Measurements from ENCODE around the gene SAC3D1.
A peak's percentile ranks its signal among the peaks of the same experiment; 100 is the strongest.
"Not testable (repeated sequence)": the region's sequence is repeated elsewhere in the genome, so short reads cannot be mapped to it uniquely, and the experiment has no call there.

The SAC3D1 gene

DNA sequence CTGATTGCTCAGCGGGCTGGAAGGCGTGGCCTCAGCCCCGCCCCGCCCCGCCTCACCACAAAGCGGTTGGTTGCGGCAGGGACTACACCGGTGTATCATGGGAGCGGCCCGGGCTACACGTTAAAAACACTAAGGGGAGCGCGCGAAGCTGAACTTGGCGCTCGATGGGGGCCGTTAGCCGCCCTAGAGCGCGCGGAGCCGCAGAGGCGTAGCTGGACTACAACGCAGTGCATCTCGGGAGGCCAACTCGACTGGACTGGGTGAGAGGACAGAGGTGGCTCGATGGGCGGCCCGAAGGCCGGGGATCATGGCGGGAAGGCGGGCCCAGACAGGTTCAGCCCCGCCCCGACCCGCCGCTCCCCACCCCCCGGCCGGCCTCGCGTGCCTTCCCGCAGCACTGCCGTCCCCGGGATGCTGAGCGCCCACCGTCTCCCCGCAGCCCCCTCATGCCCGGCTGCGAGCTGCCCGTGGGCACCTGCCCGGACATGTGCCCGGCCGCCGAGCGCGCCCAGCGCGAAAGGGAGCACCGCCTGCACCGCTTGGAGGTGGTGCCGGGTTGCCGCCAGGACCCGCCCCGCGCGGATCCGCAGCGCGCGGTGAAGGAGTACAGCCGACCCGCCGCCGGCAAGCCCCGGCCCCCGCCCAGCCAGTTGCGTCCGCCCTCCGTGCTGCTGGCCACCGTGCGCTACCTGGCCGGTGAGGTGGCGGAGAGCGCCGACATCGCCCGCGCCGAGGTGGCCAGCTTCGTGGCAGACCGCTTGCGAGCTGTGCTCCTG lies at the start of gene SAC3D1:
Gene SAC3D1, plus strand, starts transcription at position 364 of the 776 bp plus-strand sequence. Its CDS starts 83 bp downstream, at position 447.
- peak; percentile 92 for DNase-seq

- no peak for DNase-seq
Measured at GRCh38 chr11:64994318-64994717, 46.7 kb upstream of the SAC3D1 start.

GRCh38 chr11:64996327-64996709 lies 44.7 kb upstream of the SAC3D1 start:
- DNase-seq = no peak

- DNase-seq = peak; percentile 59
Measured at GRCh38 chr11:64996710-64997380, 44.2 kb upstream of the SAC3D1 start, which contains the start of gene BATF2. Gene BATF2, minus strand, starts transcription at chr11:64996971. Its CDS starts 57 bp downstream, at chr11:64996914.

- DNase-seq = no peak
Measured at GRCh38 chr11:64998141-64998540, 42.9 kb upstream of the SAC3D1 start.

GRCh38 chr11:64998690-64999431 lies 42.1 kb upstream of the SAC3D1 start:
- DNase-seq = no peak

DNA sequence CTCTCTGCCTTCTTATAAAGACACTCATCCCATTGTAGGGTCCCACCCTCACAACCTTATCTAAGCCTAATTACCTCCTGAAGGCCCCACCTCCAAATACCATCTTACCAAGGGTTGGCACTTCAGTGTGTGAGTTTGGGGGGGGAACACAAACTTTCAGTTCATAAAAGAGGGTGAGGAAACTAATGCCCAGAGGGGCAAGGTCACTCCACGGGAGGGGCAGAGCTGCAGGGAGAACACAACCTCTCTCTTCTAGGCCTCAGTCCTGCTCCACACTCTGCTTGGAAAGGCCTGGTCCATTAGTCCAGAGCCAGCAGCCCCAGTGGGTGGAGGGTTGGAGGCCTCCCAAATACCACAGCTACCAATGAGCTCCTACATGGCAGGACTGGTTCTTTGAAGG lies 41.5 kb upstream of the SAC3D1 start:
- DNase-seq = no peak

DNA sequence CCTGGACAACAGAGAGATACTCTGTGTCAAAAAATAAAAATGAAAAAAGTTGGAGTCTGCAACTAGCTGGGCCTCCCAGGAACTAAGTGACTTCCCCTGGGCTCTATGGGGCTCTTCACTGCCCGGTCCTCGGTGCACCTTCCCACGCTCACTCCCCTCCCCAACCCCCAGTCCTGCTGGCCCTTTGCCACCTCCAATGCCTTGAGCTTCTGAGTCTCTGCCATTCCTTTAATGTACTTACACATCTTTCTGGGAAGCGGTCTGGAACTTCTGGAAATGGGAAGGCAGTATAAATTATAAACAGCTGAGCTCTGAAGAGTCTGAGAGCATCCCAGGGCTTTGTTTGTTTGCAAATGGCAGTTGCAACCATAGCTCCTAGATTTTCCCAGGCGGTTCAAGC lies 38.3 kb upstream of the SAC3D1 start:
- DNase-seq = no peak

GRCh38 chr11:65003282-65003681 lies 37.7 kb upstream of the SAC3D1 start:
- peak; percentile 33 for DNase-seq

- DNase-seq = not testable (repeated sequence)
Measured at GRCh38 chr11:65003968-65004367, 37.0 kb upstream of the SAC3D1 start.

DNA sequence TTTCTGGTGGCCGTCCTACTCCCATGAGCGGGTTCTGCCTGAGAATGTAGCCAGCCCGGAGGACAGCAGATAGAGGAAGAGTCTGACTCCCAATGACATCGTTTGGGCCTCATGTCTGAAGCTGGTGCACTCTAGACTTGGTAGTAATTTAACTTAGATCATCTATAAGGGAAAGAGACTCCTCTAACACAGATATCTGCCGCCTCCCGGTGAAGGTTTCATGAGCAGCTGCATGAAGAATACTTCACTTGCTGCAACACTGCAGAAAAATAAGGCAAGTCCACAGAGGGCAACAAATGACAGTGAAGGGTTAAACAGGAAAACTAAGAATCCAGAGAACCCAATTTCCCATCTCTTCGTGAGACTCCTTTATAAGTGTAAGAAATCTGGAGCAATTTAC lies 33.0 kb upstream of the SAC3D1 start:
- peak; percentile 23 for DNase-seq

- no peak for DNase-seq
Measured at GRCh38 chr11:65008873-65009272, 32.1 kb upstream of the SAC3D1 start.

DNA sequence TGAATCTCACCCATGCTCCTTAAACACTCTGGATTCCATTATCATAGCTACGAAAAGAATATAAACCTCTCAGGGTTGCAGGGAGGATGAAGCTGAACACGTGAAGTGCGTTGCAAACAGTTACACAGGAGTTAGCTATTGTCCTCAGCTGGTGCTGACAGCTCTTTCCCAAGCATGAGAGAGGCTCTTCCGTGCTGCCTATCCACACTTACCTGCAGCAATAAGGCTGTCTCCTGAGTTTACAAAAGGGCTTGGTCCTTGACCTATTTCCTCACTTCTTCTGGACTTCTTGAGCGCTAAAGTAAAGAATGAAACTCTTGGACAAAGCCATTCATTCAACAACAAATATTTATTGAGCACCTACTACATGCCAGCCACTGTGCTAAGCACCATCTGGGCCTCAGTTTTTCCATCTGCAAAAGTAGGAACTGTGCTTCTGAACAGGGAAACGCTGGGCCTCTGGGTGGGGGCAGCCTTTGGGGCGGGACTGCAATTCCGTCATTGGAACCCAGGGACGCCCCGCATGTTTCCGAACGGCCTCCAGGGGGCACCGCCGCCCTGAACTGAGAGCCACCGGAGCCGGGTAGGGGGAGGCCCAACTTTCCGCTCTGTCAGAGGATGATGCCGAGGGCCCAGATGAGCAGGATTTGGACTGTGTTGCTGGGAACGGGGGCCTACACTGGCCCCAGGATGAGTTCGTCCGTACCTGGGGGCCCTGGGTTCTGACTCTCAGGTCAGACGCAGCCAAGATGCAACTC lies 27.7 kb upstream of the SAC3D1 start:
- DNase-seq = peak; percentile 87

DNA sequence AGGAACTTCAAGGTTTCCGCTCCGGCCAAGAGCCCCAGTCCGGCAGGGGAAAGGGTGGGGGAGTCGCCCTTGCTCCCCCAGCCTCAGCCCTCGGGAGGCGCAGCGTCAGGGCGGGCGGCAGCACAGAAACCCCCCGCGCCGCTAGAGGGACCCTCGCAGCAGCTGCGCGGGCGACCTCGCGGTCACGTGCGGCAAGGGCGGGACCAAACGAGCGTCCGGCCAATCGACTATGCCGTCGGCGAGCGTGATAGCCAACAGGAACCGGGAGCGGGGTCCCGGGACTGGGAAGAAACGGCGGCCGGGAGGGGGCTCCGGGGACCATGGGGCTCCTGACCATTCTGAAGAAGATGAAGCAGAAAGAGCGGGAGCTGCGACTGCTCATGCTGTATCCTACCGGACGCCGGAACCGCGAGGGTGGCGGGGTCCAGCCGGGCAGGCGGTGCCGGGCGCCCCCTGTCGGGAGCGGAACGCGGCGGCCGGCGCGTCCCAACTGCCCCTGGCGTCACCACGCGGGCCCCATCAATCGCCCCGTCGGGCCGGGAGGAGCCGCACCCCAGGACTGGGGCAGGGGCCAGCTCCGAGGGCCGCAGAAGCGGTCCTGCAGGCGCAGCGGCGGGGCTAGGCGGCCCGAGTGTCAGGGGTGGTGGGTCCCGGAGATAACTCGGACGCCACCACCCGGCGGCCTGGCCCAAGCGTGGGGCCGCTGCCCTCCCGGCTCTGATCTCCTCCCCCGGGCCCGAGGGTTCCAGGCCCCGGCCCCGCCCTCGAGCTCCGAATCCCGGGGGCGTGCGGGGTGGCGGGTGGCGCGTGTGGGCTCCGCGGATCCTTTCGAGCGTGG lies 26.9 kb upstream of the SAC3D1 start, which contains the start of gene ARL2:
Gene ARL2, plus strand, starts transcription at position 273 of the 838 bp plus-strand sequence. Its CDS starts 48 bp downstream, at position 321.
- DNase-seq = peak; percentile 91

DNA sequence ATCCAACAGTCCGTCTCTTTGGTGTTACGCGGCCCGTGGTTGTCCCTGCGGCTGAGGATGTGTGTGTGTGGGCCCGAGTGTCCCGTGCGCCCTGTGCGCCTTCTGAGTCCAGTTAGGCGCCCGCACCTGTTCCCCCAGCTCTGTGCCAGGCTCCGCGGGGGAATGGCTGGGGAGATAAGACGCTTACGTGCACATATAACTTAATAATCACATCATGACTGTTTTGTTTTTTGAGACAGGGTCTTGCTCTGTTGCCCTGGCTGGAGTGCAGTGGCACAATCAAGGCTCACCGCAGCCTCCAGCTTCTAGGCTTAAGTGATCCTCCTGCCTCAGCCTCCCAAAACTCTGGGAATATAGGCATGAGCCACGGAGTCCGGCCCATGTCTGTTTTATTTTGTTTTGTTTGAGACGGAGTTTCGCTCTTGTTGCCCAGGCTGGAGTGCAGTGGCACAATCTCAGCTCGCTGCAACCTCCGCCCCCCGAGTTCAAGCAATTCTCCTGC lies 26.2 kb upstream of the SAC3D1 start:
- DNase-seq = no peak

DNA sequence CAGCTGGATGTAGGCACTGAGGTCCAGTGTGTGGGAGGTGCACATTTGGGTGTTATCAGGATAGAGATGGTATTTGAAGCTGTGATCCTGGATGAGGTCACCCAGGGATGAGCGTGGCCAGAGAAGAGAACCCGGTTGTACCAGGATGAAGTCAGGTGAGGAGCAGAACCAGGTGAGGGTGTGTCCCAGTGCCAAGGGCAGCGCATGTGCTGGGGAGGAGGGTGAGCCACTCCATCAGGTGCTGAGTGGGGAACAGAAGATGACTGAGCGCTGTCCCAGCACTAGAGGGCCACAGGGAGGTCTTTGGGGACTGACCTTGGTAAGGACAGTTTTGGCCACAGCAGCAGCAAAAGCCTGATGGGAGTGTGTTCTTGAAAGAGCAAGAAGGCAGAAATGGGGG lies 24.3 kb upstream of the SAC3D1 start:
- no peak for DNase-seq

DNA sequence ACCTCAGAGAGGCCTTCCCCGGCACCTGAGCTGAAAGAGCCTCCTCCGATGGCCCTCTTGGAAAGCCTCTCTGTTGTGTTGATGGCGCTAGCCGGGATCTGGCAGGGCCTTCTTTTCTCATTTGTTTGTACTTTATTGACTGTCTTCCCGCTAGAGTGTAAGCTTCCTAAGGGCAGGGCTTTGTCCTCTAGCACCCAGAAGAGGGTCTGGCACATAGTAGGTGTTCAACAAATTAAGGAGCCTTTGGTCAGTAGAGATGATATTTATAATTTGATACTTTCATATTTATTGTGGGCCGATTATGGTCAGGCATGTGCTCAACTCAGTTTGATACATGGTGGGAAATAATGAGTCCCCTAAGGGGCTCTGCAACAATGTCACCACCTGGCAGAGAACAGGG lies 23.1 kb upstream of the SAC3D1 start:
- DNase-seq = no peak

GRCh38 chr11:65019824-65020223 lies 21.2 kb upstream of the SAC3D1 start:
- no peak for DNase-seq

DNA sequence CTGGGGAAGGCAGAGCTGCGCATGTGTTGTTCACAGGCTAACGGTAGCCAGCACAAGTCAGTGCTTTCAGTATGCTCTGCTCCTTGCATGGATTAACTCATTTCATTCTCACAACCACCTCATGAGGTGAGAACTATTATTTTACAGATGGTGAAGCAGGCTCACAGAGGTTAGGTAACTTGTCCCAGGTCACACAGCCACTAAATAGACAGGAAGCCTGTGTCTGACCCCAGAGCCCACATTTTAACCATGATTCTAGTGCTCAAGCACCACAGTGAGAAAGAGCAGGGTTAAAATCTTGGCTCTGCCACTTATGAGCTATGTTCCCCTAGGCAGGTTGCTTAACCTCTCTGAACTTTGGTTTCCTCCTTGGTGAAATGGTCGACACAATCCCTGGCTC lies 20.0 kb upstream of the SAC3D1 start:
- no peak for DNase-seq

DNA sequence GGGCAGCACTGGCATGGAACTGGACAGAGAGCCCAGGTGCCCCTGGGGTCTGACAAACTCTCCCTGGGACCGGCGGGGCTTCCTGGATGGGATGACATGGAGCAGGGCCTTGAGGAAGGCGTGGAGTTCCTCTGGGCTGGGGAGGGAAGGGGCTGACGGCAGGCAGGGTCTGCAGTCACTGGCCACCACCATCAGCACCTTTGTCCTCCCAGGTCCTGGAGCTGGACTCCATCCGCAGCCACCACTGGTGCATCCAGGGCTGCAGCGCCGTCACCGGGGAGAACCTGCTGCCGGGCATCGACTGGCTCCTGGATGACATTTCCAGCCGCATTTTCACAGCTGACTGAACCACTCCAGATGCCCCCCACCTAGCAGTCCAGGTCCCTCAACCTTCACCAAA lies 19.5 kb upstream of the SAC3D1 start:
- DNase-seq = no peak

DNA sequence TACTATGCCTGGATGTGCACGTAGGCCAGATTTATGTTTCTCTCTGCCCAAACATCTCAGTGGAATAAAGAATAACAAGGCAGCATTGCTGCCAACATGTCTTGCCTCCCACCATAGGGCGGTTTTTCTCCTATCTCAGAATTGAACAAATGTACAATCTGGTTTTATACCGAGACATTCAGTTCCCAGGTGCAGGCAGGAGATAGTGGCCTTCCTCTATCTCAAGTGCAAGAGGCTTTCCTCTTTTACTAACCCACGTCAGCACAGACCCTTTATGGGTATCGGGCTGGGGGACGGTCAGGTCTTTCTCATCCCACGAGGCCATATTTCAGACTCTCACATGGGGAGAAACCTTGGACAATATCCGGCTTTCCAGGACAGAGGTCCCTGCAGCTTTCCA lies 17.5 kb upstream of the SAC3D1 start:
- DNase-seq = not testable (repeated sequence)

- DNase-seq = no peak
Measured at GRCh38 chr11:65026810-65027209, 14.2 kb upstream of the SAC3D1 start.

Data from fibroblast of upper back skin (primary cell).